ENCODE measurements around the gene ATG4A.

Gene ATG4A

GRCh38 chrX:108122748-108123147 is 31.2 kb downstream of the ATG4A start:
- no peak for DNase-seq
- intact Hi-C loops (cut with DNase I; ENCODE audit: low total_unique reads), result no loop called here
- Histone ChIP-seq H3K4me1 (peaks cover 0 to 11% (median 0%) of the 10 kb centered on the region in 4 donors), H3K36me3 (no peaks in the 10 kb centered on the region), H3K9me3 (no peaks in the 10 kb centered on the region), H3K27ac (no peak overlapping the region), H3K4me3 (no peak overlapping the region), H3K27me3 (no peaks in the 10 kb centered on the region)
- no peak for TF ChIP-seq CTCF (IDR thresholded peaks at IDR 0.05)

- Histone ChIP-seq H3K27ac (no peak overlapping the region), H3K27me3 (no peaks in the 10 kb centered on the region), H3K36me3 (no peaks in the 10 kb centered on the region), H3K9me3 (no peaks in the 10 kb centered on the region), H3K4me1 (peaks cover 0 to 11% (median 0%) of the 10 kb centered on the region in 4 donors), H3K4me3 (no peak overlapping the region)
- TF ChIP-seq CTCF (IDR thresholded peaks at IDR 0.05), result no peak
- no peak for DNase-seq
- intact Hi-C loops (cut with DNase I; ENCODE audit: low total_unique reads), result no loop called here
Observed at GRCh38 chrX:108123591-108124366, 32.2 kb downstream of the ATG4A start.

- no peak overlapping the region for H3K27ac ChIP-seq
- TF ChIP-seq CTCF (IDR thresholded peaks at IDR 0.05), result no peak
Observed at GRCh38 chrX:108126661-108127060, 35.1 kb downstream of the ATG4A start.

GRCh38 chrX:108127152-108127551 is 35.6 kb downstream of the ATG4A start:
- Histone ChIP-seq H3K9me3 (no peaks in the 10 kb centered on the region), H3K4me1 (no peaks in the 10 kb centered on the region), H3K27me3 (no peaks in the 10 kb centered on the region), H3K27ac (no peak overlapping the region), H3K4me3 (no peak overlapping the region), H3K36me3 (no peaks in the 10 kb centered on the region)
- no peak for DNase-seq
- no peak for TF ChIP-seq CTCF (IDR thresholded peaks at IDR 0.05)
- intact Hi-C loops (cut with DNase I; ENCODE audit: low total_unique reads), result no loop called here

More at GRCh38 chrX:108126661-108127060, 35.1 kb downstream of the ATG4A start:
- DNase-seq, result no peak
- Histone ChIP-seq H3K9me3 (no peaks in the 10 kb centered on the region), H3K36me3 (no peaks in the 10 kb centered on the region), H3K4me3 (no peak overlapping the region), H3K4me1 (peaks cover 0 to 2% (median 0%) of the 10 kb centered on the region in 4 donors), H3K27me3 (no peaks in the 10 kb centered on the region)
- intact Hi-C loops (cut with DNase I; ENCODE audit: low total_unique reads), result no loop called here

GRCh38 chrX:108130889-108131288 is 39.3 kb downstream of the ATG4A start:
- H3K27ac ChIP-seq, result no peak overlapping the region
- TF ChIP-seq CTCF (IDR thresholded peaks at IDR 0.05), result no peak
- no peak overlapping the region for H3K4me3 ChIP-seq
- no peaks in the 10 kb centered on the region for H3K4me1 ChIP-seq
- H3K9me3 ChIP-seq, result no peaks in the 10 kb centered on the region
- no peak for DNase-seq
- intact Hi-C loops (cut with DNase I; ENCODE audit: low total_unique reads), result no loop called here
- peaks cover 0 to 10% (median 0%) of the 10 kb centered on the region in 3 donors for H3K36me3 ChIP-seq
- H3K27me3 ChIP-seq, result no peaks in the 10 kb centered on the region
